ENCODE measurements around the gene CCNI.
"Not testable (repeated sequence)": the region's sequence is repeated elsewhere in the genome, so short reads cannot be mapped to it uniquely, and the experiment has no call there.

CCNI gene

DNA sequence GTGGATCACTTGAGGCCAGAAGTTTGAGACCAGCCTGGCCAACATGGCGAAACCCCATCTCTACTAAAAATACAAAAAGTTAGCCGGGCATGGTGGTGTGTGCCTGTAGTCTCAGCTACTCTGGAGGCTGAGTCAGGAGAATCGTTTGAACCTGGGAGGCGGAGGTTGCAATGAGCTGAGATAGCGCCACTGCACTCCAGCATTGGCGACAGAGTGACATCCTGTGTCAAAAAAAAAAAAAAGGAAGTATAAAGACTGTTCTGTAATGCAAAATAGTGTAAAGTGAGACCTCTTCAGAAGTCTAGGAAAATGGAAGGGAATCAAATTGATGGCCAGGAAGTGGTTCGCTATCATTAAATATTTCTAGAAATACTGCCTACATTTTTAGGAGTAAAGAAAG, 5.0 kb upstream of the CCNI start:
- H3K27ac ChIP-seq (ENCODE audit: low read depth, low read length, severe bottlenecking); H3K9me3 ChIP-seq (ENCODE audit: control insufficient read depth, low read length); H3K36me3 ChIP-seq (ENCODE audit: control insufficient read depth, insufficient read depth, low read length); H3K4me3 ChIP-seq (ENCODE audit: extremely low read depth, insufficient read depth, low read length, poor library complexity, severe bottlenecking); H3K4me1 ChIP-seq (ENCODE audit: control insufficient read depth, insufficient read depth, low read length, poor library complexity, severe bottlenecking): not testable (repeated sequence)
- 73 to 95% methylated on average over 4 to 5 of the region's 7 CpGs for whole genome bisulfite sequencing, 2 experiments (ENCODE audit: insufficient coverage in 2 of 2)

DNA sequence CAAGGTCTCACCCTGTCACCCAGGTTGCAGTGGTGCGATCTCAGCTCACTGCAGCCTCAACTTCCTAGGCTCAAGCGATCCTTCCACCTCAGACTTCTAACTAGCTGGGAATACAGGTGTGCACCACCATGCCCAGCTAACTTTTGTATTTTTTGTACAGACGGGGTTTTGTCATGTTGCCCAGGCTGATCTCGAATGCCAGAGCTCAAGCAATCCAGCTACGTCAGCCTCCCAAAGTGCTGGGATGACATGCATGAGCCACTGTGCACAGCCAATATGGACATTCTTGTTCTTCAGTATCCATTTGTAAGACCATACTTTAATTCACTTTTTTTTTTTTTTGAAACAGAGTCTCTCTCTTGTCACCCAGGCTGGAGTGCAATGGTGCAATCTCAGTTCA, 3.5 kb upstream of the CCNI start:
- no peaks in the 10 kb centered on the region for H3K9me3 ChIP-seq (ENCODE audit: control insufficient read depth, low read length)
- H3K4me3 ChIP-seq (ENCODE audit: extremely low read depth, insufficient read depth, low read length, poor library complexity, severe bottlenecking): no peak overlapping the region
- 92 to 97% methylated on average over 5 of the region's 5 CpGs for WGBS, 2 experiments (ENCODE audit: insufficient coverage in 2 of 2)
- peaks cover 5% of the 10 kb centered on the region for H3K4me1 ChIP-seq (ENCODE audit: control insufficient read depth, insufficient read depth, low read length, poor library complexity, severe bottlenecking)
- no peak overlapping the region for H3K27ac ChIP-seq (ENCODE audit: low read depth, low read length, severe bottlenecking)
- H3K36me3 ChIP-seq (ENCODE audit: control insufficient read depth, insufficient read depth, low read length): no peaks in the 10 kb centered on the region

DNA sequence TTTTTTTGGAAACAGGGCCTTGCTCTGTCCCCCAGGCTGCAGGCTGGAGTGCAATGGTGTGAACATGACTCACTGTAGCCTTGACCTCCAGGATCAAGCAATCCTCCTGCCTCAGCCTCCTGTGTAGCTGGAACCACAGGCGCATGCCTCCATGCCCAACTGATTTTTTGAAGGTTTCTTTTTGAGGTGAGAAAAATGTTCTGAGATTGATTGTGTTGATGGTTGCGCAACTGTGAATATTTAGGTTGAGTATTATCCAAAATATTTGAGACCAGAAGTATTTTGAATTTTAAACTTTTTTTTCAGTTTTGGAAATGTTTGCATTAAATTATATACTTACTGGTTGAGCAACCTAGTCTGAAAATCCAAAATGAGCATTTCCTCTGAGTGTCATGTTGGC, 2.6 kb upstream of the CCNI start:
- Histone ChIP-seq H3K9me3 (ENCODE audit: control insufficient read depth, low read length) (no peaks in the 10 kb centered on the region), H3K36me3 (ENCODE audit: control insufficient read depth, insufficient read depth, low read length) (peaks cover 3% of the 10 kb centered on the region), H3K27ac (ENCODE audit: low read depth, low read length, severe bottlenecking) (no peak overlapping the region), H3K4me1 (ENCODE audit: control insufficient read depth, insufficient read depth, low read length, poor library complexity, severe bottlenecking) (peaks cover 2% of the 10 kb centered on the region), H3K4me3 (ENCODE audit: extremely low read depth, insufficient read depth, low read length, poor library complexity, severe bottlenecking) (no peak overlapping the region)
- WGBS, 2 experiments (ENCODE audit: insufficient coverage in 2 of 2): 83 to 90% methylated on average over 1 to 2 of the region's 2 CpGs

DNA sequence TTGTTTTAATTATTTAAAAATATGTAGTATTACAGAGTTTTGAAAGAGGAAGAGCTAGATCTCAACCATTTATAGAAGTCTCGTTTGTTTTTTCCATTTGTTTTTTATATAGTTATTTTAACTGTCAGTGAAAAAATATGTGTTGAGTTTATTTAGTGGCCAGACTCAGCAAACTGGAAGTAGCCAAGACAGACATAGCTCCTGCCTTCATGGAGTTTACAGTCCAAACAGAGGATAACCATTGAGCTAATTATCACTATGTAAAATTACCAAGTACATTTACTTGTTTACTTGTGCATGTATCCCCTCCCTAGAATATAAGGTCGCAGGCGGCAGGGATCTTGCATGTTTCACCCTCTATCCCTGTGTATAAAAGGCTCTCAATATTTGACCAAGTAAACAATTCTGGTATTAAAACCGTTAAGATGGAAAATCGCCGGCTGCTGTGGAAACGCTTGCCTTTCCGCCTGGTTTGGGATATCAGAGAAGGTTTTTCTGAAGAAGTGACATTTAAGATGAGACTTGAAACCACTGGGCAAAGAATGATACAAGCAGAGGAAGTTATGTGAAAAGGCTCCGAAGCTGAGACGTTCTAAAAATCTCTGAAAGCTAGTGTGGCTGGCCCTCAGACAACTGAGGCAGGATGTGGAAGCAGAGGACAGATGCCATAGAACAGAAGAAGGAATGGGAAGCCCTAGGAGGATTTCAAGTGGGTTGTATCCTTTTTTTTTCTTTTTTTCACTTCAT, 1.3 kb upstream of the CCNI start:
- Histone ChIP-seq H3K4me1 (ENCODE audit: control insufficient read depth, insufficient read depth, low read length, poor library complexity, severe bottlenecking) (peaks cover 7% of the 10 kb centered on the region), H3K36me3 (ENCODE audit: control insufficient read depth, insufficient read depth, low read length) (peaks cover 7% of the 10 kb centered on the region), H3K9me3 (ENCODE audit: control insufficient read depth, low read length) (no peaks in the 10 kb centered on the region), H3K4me3 (ENCODE audit: extremely low read depth, insufficient read depth, low read length, poor library complexity, severe bottlenecking) (peak overlapping the region; percentile 96), H3K27ac (ENCODE audit: low read depth, low read length, severe bottlenecking) (peak overlapping the region; percentile 100)
- WGBS, 2 experiments (ENCODE audit: insufficient coverage in 2 of 2): 92 to 97% methylated on average over 7 to 8 of the region's 10 CpGs

DNA sequence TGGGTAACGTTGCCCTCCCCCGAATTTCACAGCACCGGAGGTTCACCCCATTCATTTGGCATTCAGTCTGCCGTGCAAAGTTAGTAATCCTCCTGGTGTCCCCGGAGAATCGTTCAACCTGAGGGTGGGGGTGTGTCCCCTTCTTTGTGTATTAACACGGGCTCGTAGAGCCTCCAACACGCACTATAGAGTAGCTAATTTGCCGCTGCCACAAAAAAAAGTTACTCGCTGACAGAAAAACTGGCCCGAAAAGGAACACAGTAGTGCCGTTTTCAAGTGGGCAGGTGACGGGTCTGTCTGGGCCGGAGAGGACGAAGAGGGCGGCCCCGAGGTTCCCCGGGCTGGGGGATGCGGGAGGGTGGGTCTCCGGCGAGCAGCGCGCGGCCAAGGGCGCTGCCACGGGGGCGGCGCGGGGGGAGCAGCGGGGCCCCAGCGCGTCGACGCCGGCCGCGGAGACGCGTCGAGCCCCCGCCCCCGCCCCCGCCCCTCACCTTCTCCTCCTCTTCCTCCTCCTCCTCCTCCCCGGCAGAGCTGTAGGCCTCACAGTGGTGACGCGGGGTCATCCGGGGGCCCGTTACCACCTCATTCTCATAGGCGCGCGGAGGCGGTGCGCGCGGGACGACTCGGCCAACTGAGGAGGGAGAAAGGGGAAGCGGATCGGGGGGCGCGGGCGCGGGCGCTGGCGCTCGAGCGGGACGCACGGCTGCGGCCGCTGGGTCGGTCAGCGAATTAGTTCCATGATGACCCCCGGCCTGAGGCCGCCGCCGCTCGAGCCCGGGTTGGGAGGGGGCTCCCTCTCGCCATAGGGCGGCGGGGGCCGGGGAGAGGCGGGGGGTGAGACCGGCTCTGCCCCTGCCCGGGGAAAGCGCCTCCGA, 571 bp downstream of the CCNI start:
- peak overlapping the region; percentile 100 for H3K27ac ChIP-seq (ENCODE audit: low read depth, low read length, severe bottlenecking)
- WGBS, 2 experiments (ENCODE audit: insufficient coverage in 2 of 2): 0 to 1% methylated on average over 21 to 32 of the region's 89 CpGs
- H3K4me1 ChIP-seq (ENCODE audit: control insufficient read depth, insufficient read depth, low read length, poor library complexity, severe bottlenecking): peaks cover 7% of the 10 kb centered on the region
- H3K9me3 ChIP-seq (ENCODE audit: control insufficient read depth, low read length): no peaks in the 10 kb centered on the region
- H3K4me3 ChIP-seq (ENCODE audit: extremely low read depth, insufficient read depth, low read length, poor library complexity, severe bottlenecking): peak overlapping the region; percentile 96
- H3K36me3 ChIP-seq (ENCODE audit: control insufficient read depth, insufficient read depth, low read length): peaks cover 14% of the 10 kb centered on the region

DNA sequence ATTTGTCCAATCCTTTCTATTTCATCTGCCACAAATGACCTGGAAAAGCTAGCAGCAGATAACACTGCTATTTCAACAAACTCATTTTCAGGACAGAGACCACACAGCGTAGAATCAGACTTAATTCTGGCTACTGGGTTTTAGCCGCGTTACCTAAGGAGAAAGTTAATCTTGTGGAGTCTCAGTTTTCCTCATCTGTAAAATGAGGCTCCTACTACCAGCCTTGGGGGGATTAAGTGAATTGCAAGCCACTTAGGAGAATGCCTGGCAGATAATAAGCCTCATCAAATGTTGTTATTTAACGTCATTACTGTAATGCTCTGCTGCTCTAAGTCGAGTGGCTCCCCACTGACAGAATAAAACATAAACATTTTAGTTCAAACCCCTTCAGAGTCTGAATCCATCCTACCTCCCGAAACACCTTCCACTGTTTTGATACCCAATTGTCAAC, 1.4 kb downstream of the CCNI start:
- H3K9me3 ChIP-seq (ENCODE audit: control insufficient read depth, low read length): no peaks in the 10 kb centered on the region
- H3K4me3 ChIP-seq (ENCODE audit: extremely low read depth, insufficient read depth, low read length, poor library complexity, severe bottlenecking): peak overlapping the region; percentile 96
- peaks cover 20% of the 10 kb centered on the region for H3K36me3 ChIP-seq (ENCODE audit: control insufficient read depth, insufficient read depth, low read length)
- WGBS, 2 experiments (ENCODE audit: insufficient coverage in 2 of 2): 5 to 15% methylated on average over 2 to 3 of the region's 6 CpGs
- peaks cover 7% of the 10 kb centered on the region for H3K4me1 ChIP-seq (ENCODE audit: control insufficient read depth, insufficient read depth, low read length, poor library complexity, severe bottlenecking)
- no peak overlapping the region for H3K27ac ChIP-seq (ENCODE audit: low read depth, low read length, severe bottlenecking)

DNA sequence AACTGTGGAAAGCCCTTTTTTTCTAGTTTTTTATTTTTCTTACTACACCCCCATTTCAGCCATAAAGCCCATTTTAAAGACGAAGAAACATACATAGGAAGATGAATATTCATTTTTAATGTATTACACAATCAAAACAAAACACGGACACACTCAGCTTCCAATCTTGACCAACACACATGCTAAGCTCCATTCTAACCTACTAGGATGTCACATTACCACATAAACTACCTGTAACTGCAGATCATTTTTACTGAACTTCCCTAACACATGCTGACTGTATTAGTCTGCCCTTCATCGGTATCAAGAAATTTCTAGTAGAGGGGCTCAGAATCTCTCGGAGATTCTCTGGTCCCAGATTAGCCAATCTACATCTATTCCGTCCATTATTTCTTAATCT, 1.8 kb downstream of the CCNI start:
- H3K27ac ChIP-seq (ENCODE audit: low read depth, low read length, severe bottlenecking): no peak overlapping the region
- H3K4me3 ChIP-seq (ENCODE audit: extremely low read depth, insufficient read depth, low read length, poor library complexity, severe bottlenecking): peak overlapping the region; percentile 96
- peaks cover 22% of the 10 kb centered on the region for H3K36me3 ChIP-seq (ENCODE audit: control insufficient read depth, insufficient read depth, low read length)
- no peaks in the 10 kb centered on the region for H3K9me3 ChIP-seq (ENCODE audit: control insufficient read depth, low read length)
- H3K4me1 ChIP-seq (ENCODE audit: control insufficient read depth, insufficient read depth, low read length, poor library complexity, severe bottlenecking): peaks cover 7% of the 10 kb centered on the region
- 48 to 54% methylated on average over 4 of the region's 5 CpGs for WGBS, 2 experiments (ENCODE audit: insufficient coverage in 2 of 2)

DNA sequence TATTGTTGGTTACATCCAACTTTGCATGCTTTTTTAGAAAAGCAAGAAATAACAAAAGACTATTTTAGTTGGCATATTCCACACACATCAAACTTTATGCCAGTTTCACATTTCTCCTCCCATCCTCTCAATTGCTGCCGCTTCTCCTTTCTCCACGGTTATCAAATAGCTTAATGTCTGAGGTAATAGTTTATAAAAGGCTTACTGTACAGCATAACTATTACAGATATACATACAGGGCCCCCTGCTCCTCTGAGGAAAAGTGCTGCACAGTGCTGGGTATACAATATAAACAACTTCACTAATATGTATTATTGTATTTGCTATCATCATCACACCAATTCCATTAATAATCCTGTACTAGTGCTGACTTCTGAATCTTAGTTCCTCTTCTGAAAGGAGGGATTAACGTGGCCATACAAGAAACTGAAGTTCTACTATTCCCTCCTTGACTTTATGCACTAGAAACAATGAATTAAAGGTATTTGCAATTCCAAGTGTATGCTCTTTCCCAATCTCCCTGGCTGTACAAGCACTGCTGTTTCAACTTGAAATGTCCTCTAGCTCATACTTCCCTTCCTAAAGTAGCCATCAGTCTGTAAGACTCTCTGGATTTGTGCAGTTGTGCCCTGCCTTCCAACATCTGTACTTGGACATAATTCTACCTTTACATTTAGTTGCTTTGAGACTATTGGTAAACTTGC, 2.5 kb downstream of the CCNI start:
- 44% methylated on average over 1 of the region's 3 CpGs; no CpG with 5 or more reads in 1 of the 2 experiments for WGBS, 2 experiments (ENCODE audit: insufficient coverage in 2 of 2)
- no peaks in the 10 kb centered on the region for H3K9me3 ChIP-seq (ENCODE audit: control insufficient read depth, low read length)
- H3K36me3 ChIP-seq (ENCODE audit: control insufficient read depth, insufficient read depth, low read length): peaks cover 23% of the 10 kb centered on the region
- H3K4me1 ChIP-seq (ENCODE audit: control insufficient read depth, insufficient read depth, low read length, poor library complexity, severe bottlenecking): peaks cover 7% of the 10 kb centered on the region
- peak overlapping the region; percentile 96 for H3K4me3 ChIP-seq (ENCODE audit: extremely low read depth, insufficient read depth, low read length, poor library complexity, severe bottlenecking)
- H3K27ac ChIP-seq (ENCODE audit: low read depth, low read length, severe bottlenecking): no peak overlapping the region

DNA sequence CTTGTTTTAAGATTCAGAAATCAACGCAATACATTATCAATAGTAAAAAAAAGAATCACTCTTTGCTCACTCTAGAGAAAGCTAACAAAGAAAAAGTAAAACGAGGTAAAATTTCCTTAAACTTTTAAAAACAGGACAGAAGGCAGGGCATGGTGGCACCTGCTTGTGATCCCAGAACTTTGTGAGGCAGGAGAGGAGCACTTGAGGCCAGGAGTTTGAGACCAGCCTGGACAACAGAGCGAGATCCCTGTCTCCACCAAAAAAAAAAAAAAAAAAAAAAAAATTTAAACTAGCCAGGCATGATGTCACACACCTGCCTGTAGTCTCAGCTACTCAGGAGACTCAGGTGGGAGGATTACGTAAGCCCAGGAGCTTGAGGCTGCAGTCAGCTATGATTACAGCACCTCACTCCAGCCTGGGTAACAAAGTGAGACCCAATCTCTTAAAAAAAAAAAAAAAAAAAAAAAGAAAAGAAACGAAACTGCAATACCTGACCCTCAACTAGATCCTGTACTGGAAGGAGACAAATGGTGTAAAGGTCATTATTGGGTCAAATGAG, 3.5 kb downstream of the CCNI start:
- H3K36me3 ChIP-seq (ENCODE audit: control insufficient read depth, insufficient read depth, low read length): peaks cover 23% of the 10 kb centered on the region
- H3K9me3 ChIP-seq (ENCODE audit: control insufficient read depth, low read length): no peaks in the 10 kb centered on the region
- peaks cover 7% of the 10 kb centered on the region for H3K4me1 ChIP-seq (ENCODE audit: control insufficient read depth, insufficient read depth, low read length, poor library complexity, severe bottlenecking)
- no peak overlapping the region for H3K4me3 ChIP-seq (ENCODE audit: extremely low read depth, insufficient read depth, low read length, poor library complexity, severe bottlenecking)
- H3K27ac ChIP-seq (ENCODE audit: low read depth, low read length, severe bottlenecking): no peak overlapping the region
- 90% methylated on average over 2 of the region's 5 CpGs; no CpG with 5 or more reads in 1 of the 2 experiments for WGBS, 2 experiments (ENCODE audit: insufficient coverage in 2 of 2)

DNA sequence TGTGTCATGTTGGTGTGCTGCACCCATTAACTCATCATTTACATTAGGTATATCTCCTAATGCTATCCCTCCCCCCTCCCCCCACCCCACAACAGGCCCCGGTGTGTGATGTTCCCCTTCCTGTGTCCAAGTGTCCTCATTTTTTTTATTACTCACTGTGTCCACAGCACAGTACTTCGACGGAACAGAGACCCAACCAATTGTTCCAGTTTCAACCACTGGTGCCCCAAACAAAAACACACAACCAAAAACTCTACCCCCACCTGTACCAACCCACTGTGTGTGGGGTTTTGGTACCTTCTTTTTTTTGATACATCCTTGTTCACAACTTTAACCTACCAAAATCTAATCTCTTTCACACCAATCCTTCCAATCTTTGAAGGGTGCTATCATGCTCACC, 6.3 kb downstream of the CCNI start:
- peaks cover 40% of the 10 kb centered on the region for H3K36me3 ChIP-seq (ENCODE audit: control insufficient read depth, insufficient read depth, low read length)
- H3K4me3 ChIP-seq (ENCODE audit: extremely low read depth, insufficient read depth, low read length, poor library complexity, severe bottlenecking); H3K27ac ChIP-seq (ENCODE audit: low read depth, low read length, severe bottlenecking); H3K9me3 ChIP-seq (ENCODE audit: control insufficient read depth, low read length); H3K4me1 ChIP-seq (ENCODE audit: control insufficient read depth, insufficient read depth, low read length, poor library complexity, severe bottlenecking): not testable (repeated sequence)
- 93% methylated on average over 2 of the region's 3 CpGs; no CpG with 5 or more reads in 1 of the 2 experiments for WGBS, 2 experiments (ENCODE audit: insufficient coverage in 2 of 2)
